HG03520 (cell line): ENCODE data around the gene NUMA1.

ENCODE experiments used
- ATAC-seq: cut with Tn5 transposase; IDR thresholded peaks from one replicate; pipeline ENCODE4 v1.9.1; 2021; ENCODE audit warnings: mild to moderate bottlenecking, moderate library complexity; ENCODE audit not compliant: unreplicated experiment

Gene NUMA1

GRCh38 chr11:72001285-72001684, 79.1 kb downstream of the NUMA1 start:
- no peak for ATAC-seq

- no peak for ATAC-seq
These were observed 80.0 kb downstream of the NUMA1 start for GRCh38 chr11:72000202-72000867.

- ATAC-seq: no peak
These were observed 80.5 kb downstream of the NUMA1 start for GRCh38 chr11:71999798-72000197.

GRCh38 chr11:71999362-71999761, 81.0 kb downstream of the NUMA1 start:
- no peak for ATAC-seq

GRCh38 chr11:71998649-71999310, 81.6 kb downstream of the NUMA1 start, which contains the start of gene IL18BP:
Gene IL18BP (plus strand): TSS chr11:71998909. CDS start chr11:71999985, 1,076 bp downstream.
- no peak for ATAC-seq

GRCh38 chr11:71998061-71998460, 82.3 kb downstream of the NUMA1 start:
- ATAC-seq: no peak

- ATAC-seq: no peak
These were observed 82.7 kb downstream of the NUMA1 start for GRCh38 chr11:71997594-71997993.

- ATAC-seq: no peak
These were observed 83.4 kb downstream of the NUMA1 start for GRCh38 chr11:71996946-71997345.

GRCh38 chr11:71996517-71996916, 83.8 kb downstream of the NUMA1 start:
- no peak for ATAC-seq

- no peak for ATAC-seq
These were observed 84.5 kb downstream of the NUMA1 start for GRCh38 chr11:71995726-71996291.

- no peak for ATAC-seq
These were observed 85.6 kb downstream of the NUMA1 start for GRCh38 chr11:71994786-71995185.

- no peak for ATAC-seq
These were observed 88.1 kb downstream of the NUMA1 start for GRCh38 chr11:71992136-71992730.

- ATAC-seq: peak; percentile 65
These were observed 88.8 kb downstream of the NUMA1 start for GRCh38 chr11:71991494-71991893.

- no peak for ATAC-seq
These were observed 89.6 kb downstream of the NUMA1 start for GRCh38 chr11:71990701-71991100.

- no peak for ATAC-seq
These were observed 92.3 kb downstream of the NUMA1 start for GRCh38 chr11:71988050-71988449.

GRCh38 chr11:71987521-71987920, 92.8 kb downstream of the NUMA1 start:
- no peak for ATAC-seq

GRCh38 chr11:71986131-71986530, 94.2 kb downstream of the NUMA1 start:
- ATAC-seq: no peak

GRCh38 chr11:71979602-71980001, 100.7 kb downstream of the NUMA1 start:
- no peak for ATAC-seq

- no peak for ATAC-seq
These were observed 101.2 kb downstream of the NUMA1 start for GRCh38 chr11:71979094-71979493.

GRCh38 chr11:71977743-71978418, 102.5 kb downstream of the NUMA1 start:
- ATAC-seq: no peak

GRCh38 chr11:71977090-71977489, 103.3 kb downstream of the NUMA1 start:
- no peak for ATAC-seq
